C4-2B (cell line): Measurements from ENCODE around the gene SLC33A1.

Experiments used
- H3K27ac ChIP-seq: fragments of 450-650 bp; 2 replicates; pipeline ENCODE4 v1.5.1; 2017
- CTCF ChIP-seq: fragments of 450-650 bp; conservative IDR thresholded peaks from 2 replicates; pipeline ENCODE4 v1.5.1; 2017; ENCODE audit warnings: mild to moderate bottlenecking
- ZFX ChIP-seq: fragments of 450-650 bp; IDR thresholded peaks from 2 replicates; pipeline ENCODE4 v1.6.1; 2017

Gene SLC33A1

GRCh38 chr3:155854141-155854940 is at the start of gene SLC33A1:
Gene SLC33A1 (minus strand): TSS chr3:155854427. CDS start chr3:155853997, 430 bp downstream.
- H3K27ac ChIP-seq: peak within 1 kb of the TSS; percentile 91
- TF ChIP-seq ZFX: no peak; the same call in 1 of the 2 replicates
- TF ChIP-seq CTCF: no peak

GRCh38 chr3:155895379-155895900 is 41.2 kb upstream of the SLC33A1 start:
- TF ChIP-seq ZFX: no peak
- TF ChIP-seq CTCF: no peak
- no peak overlapping the region for H3K27ac ChIP-seq

GRCh38 chr3:155891321-155891720 is 37.1 kb upstream of the SLC33A1 start:
- TF ChIP-seq ZFX (no peak), CTCF (no peak)
- H3K27ac ChIP-seq: no peak overlapping the region

GRCh38 chr3:155890671-155891190 is 36.5 kb upstream of the SLC33A1 start:
- TF ChIP-seq CTCF: no peak
- no peak for TF ChIP-seq ZFX
- H3K27ac ChIP-seq: no peak overlapping the region

GRCh38 chr3:155889952-155890351 is 35.7 kb upstream of the SLC33A1 start:
- no peak overlapping the region for H3K27ac ChIP-seq
- TF ChIP-seq ZFX (no peak), CTCF (no peak)

- no peak overlapping the region for H3K27ac ChIP-seq
- no peak for TF ChIP-seq CTCF
- TF ChIP-seq ZFX: no peak
These were observed 35.0 kb upstream of the SLC33A1 start for GRCh38 chr3:155889212-155889611.

- H3K27ac ChIP-seq: no peak overlapping the region
- TF ChIP-seq ZFX: no peak
- TF ChIP-seq CTCF: no peak
These were observed 32.7 kb upstream of the SLC33A1 start for GRCh38 chr3:155886915-155887314.

- H3K27ac ChIP-seq: peak overlapping the region; percentile 37; the same call in 1 of the 2 replicates
These were observed 32.1 kb upstream of the SLC33A1 start for GRCh38 chr3:155886348-155886747.
